K562 (cell line): Measurements from ENCODE around the gene HEATR1. TPM values are rescaled to one million over a fixed set of nuclear protein-coding genes. Genes with fewer than 3 reads are reported as not detected.

ENCODE experiments used
- ELF4 ChIP-seq: fragments of 450-650 bp; formaldehyde crosslinking; IDR thresholded peaks from 2 replicates; pipeline ENCODE4 v1.4.0; 2022; ENCODE audit warnings: missing genetic modification characterization
- ESRRA ChIP-seq: fragments of 450-650 bp; IDR thresholded peaks from 2 replicates; pipeline ENCODE4 v1.6.1; 2014; ENCODE audit warnings: low read depth, mild to moderate bottlenecking, moderate library complexity, borderline replicate concordance
- GTF2E2 ChIP-seq: fragments of 200-800 bp; sonication (Bioruptor generic); IDR thresholded peaks from 2 replicates; pipeline ENCODE4 v1.6.1; 2016; ENCODE audit warnings: missing genetic modification characterization, missing compliant biosample characterization
- MXI1 ChIP-seq: IDR thresholded peaks from 2 replicates; pipeline ENCODE4 v1.6.1; 2011; ENCODE audit warnings: low read depth, mild to moderate bottlenecking, improper control_type of control experiment, low read length
- NCOA6 ChIP-seq: fragments of 450-650 bp; IDR thresholded peaks from 2 replicates; pipeline ENCODE4 v1.6.1; 2017; ENCODE audit warnings: mild to moderate bottlenecking
- PCBP2 ChIP-seq: fragments of 200-400 bp; formaldehyde crosslinking; IDR thresholded peaks from 2 replicates; pipeline ENCODE4 v1.6.1; 2018; ENCODE audit warnings: low read length, low read depth, mild to moderate bottlenecking, moderate library complexity; ENCODE audit not compliant: poor library complexity, severe bottlenecking
- POLR3A ChIP-seq: IDR thresholded peaks from 2 replicates; pipeline ENCODE4 v1.6.1; 2011; ENCODE audit warnings: borderline replicate concordance, mild to moderate bottlenecking, moderate library complexity; ENCODE audit not compliant: insufficient read length, insufficient read depth; ENCODE audit errors: extremely low read depth
- SAFB ChIP-seq: fragments of 200-400 bp; formaldehyde crosslinking; IDR thresholded peaks from 2 replicates; pipeline ENCODE4 v1.6.1; 2017; ENCODE audit warnings: low read depth, low read length, borderline replicate concordance
- SMARCE1 ChIP-seq: fragments of 450-650 bp; IDR thresholded peaks from 2 replicates; pipeline ENCODE4 v1.7.1; 2016; ENCODE audit warnings: mild to moderate bottlenecking
- TBL1XR1 ChIP-seq, 2 experiments: IDR thresholded peaks; 2 replicates each; pipeline ENCODE4 v1.6.1; 2012; ENCODE audit warnings: improper control_type of control experiment in 2 of 2, low read length in 2 of 2, mild to moderate bottlenecking in 1 of 2
- TCF7 ChIP-seq: sonication (generic); IDR thresholded peaks from 2 replicates; pipeline ENCODE4 v1.6.1; 2016; ENCODE audit warnings: antibody characterized with exemption, borderline replicate concordance
- TCFL5 ChIP-seq: fragments of 250-450 bp; sonication (Bioruptor Pico); conservative IDR thresholded peaks from 2 replicates; pipeline ENCODE4 v1.6.1; 2021; ENCODE audit warnings: mild to moderate bottlenecking, moderate library complexity, matching md5 sums
- ZBTB40 ChIP-seq, 2 experiments: fragments of 450-650 bp in 1 of 2; sonication (generic) in 1 of 2; formaldehyde crosslinking in 1 of 2; IDR thresholded peaks; 2 replicates each; pipeline versions ENCODE4 v1.7.1 to v1.9.0; 2016 to 2022; ENCODE audit warnings: inconsistent platforms in 1 of 2, mild to moderate bottlenecking in 1 of 2, missing genetic modification reagents in 1 of 2
- ZNF124 ChIP-seq: sonication (generic); formaldehyde crosslinking; IDR thresholded peaks from 2 replicates; pipeline ENCODE4 v1.8.1; 2022; ENCODE audit warnings: missing genetic modification reagents
- ZNF133 ChIP-seq: fragments of 250-450 bp; sonication (Bioruptor Pico); IDR thresholded peaks from 2 replicates; pipeline ENCODE4 v1.4.0; 2020; ENCODE audit warnings: mild to moderate bottlenecking
- ZNF592 ChIP-seq: fragments of 450-650 bp; IDR thresholded peaks from 2 replicates; pipeline ENCODE4 v1.6.1; 2017; ENCODE audit warnings: antibody characterized with exemption, mild to moderate bottlenecking
- polyA plus RNA-seq, 8 experiments: library from polyadenylated mRNA; depleted of rRNA in 4 of 8; stranded (reverse) in 5 of 8; unstranded in 3 of 8; fragments of >200 nt; fragmentation: Nextera tagmentation in 2 of 8; fragmentation: Illumina TruSeq in 1 of 8; extraction: Ambion mirVana in 2 of 8; extraction: Trizol in 1 of 8; gene quantifications; 2 replicates each; pipeline versions ENCODE4 v1.2.1 to v1.2.3, GENCODE V29; 2011 to 2014; ENCODE audit warnings: inconsistent platforms in 1 of 8, missing spikeins in 1 of 8
- total RNA-seq, 7 experiments: library from RNA; depleted of rRNA in 6 of 7; stranded (reverse); fragments of >200 nt in 6 of 7; fragmentation: Illumina TruSeq in 2 of 7; extraction: Trizol in 2 of 7; gene quantifications; 2 replicates each; pipeline versions ENCODE4 v1.2.1 to v1.2.3, GENCODE V29; 2011 to 2021; ENCODE audit warnings: low replicate concordance in 1 of 7

Gene HEATR1
- total and polyA plus RNA-seq, 9 of the 15 experiments (the other 6 are each of a cell fraction or from before 2014, with no cell fraction given) = 28.3 to 108 (median 50.9) TPM

- no peak for TF ChIP-seq ZNF592
- no peak for TF ChIP-seq MXI1
- TF ChIP-seq TBL1XR1 (IDR thresholded peaks at IDR 0.05; ENCODE audit: low read length in 2 of 2) = no peak
- no peak for TF ChIP-seq ELF4 (CRISPR knock-in tag)
- TF ChIP-seq SMARCE1 = 0 out of 2 replicates have a peak, but pooled peaks have one; percentile 28
- no peak for TF ChIP-seq GTF2E2 (tag)
- no peak for TF ChIP-seq POLR3A
- no peak for TF ChIP-seq ZNF133 (CRISPR knock-in tag)
- TF ChIP-seq ESRRA = peak; percentile 16; the same call in 1 of the 2 replicates
- no peak for TF ChIP-seq ZNF124 (CRISPR knock-in tag)
- TF ChIP-seq TCFL5 (CRISPR knock-in tag) = no peak
- TF ChIP-seq ZBTB40 (IDR thresholded peaks at IDR 0.05) = no peak; the same call in 1 of the 2 replicates
- TF ChIP-seq ZBTB40 (CRISPR knock-in tag; IDR thresholded peaks at IDR 0.05) = no peak
- TF ChIP-seq TCF7 = 0 out of 2 replicates have a peak, but pooled peaks have one; percentile 60
- 0 out of 2 replicates have a peak, but pooled peaks have one; percentile 54 for TF ChIP-seq NCOA6
- TF ChIP-seq PCBP2 = no peak
- TF ChIP-seq SAFB = peak; percentile 58; the same call in 1 of the 2 replicates
These were observed 80.6 kb downstream of the HEATR1 start, which contains the start of gene LGALS8 (continued) for GRCh38 chr1:236523704-236524141.
